Osteocyte (in vitro differentiated cells): ENCODE measurements around the gene GALNT6. TPM values are rescaled to one million over a fixed set of nuclear protein-coding genes. Genes with fewer than 3 reads are reported as not detected.

Source experiments
- DNase-seq: peaks from one replicate; pipeline ENCODE4 v3.0.0; 2021; ENCODE audit warnings: mixed read lengths; ENCODE audit not compliant: unreplicated experiment; ENCODE audit errors: extremely low spot score
- H3K27ac Mint-ChIP-seq: one replicate; pipeline ENCODE4 v1.8.0; 2021; ENCODE audit warnings: mild to moderate bottlenecking, mixed read lengths; ENCODE audit not compliant: unreplicated experiment
- H3K27me3 Mint-ChIP-seq: one replicate; pipeline ENCODE4 v1.8.0; 2021; ENCODE audit warnings: mixed read lengths; ENCODE audit not compliant: unreplicated experiment
- H3K36me3 Mint-ChIP-seq: one replicate; pipeline ENCODE4 v1.8.0; 2021; ENCODE audit warnings: mixed read lengths; ENCODE audit not compliant: unreplicated experiment
- H3K4me1 Mint-ChIP-seq: one replicate; pipeline ENCODE4 v1.8.0; 2021; ENCODE audit warnings: mixed read lengths; ENCODE audit not compliant: unreplicated experiment
- H3K4me3 Mint-ChIP-seq: one replicate; pipeline ENCODE4 v1.8.0; 2021; ENCODE audit warnings: mild to moderate bottlenecking, moderate library complexity, mixed read lengths; ENCODE audit not compliant: unreplicated experiment
- H3K9me3 Mint-ChIP-seq: one replicate; pipeline ENCODE4 v1.8.0; 2021; ENCODE audit warnings: mixed read lengths; ENCODE audit not compliant: unreplicated experiment
- total RNA-seq: library from RNA; stranded (reverse); gene quantifications from 2 replicates; pipeline ENCODE4 v1.2.1, GENCODE V29; 2021
- TF ChIP-seq, protein P1 (sequence below): fragments of 200-600 bp; sonication (generic); IDR thresholded peaks from 2 replicates; pipeline ENCODE4 v1.5.0; 2021; ENCODE audit warnings: antibody characterized with exemption, mild to moderate bottlenecking, moderate library complexity

GALNT6 gene
- total RNA-seq, 1 donor from 2014 or later: 0.94 TPM

DNA sequence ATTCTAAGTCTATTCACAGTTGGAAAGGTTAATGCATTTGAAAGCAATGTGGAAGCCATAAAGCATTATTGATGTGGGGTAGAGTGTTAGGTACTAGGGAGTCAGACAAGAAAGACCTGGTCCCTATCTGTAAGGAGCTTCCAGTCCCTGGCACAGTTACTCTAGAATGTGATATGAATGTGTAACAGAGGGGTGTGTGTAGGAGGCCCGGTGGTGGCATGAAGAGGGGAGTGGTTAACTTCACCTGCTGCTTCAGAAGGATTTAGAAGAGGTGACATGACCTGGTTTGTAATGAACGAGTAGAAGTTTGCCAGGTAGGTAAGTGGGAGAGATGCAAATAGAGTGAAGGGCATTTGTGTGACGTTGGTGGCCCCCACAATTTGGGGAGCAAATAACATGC lies 15.1 kb upstream of the GALNT6 start:
- Mint-ChIP-seq H3K27me3 (no peaks in the 10 kb centered on the region), H3K9me3 (no peaks in the 10 kb centered on the region), H3K4me3 (no peak overlapping the region), H3K27ac (no peak overlapping the region), H3K36me3 (no peaks in the 10 kb centered on the region), H3K4me1 (no peaks in the 10 kb centered on the region)
- no peak for DNase-seq
- TF ChIP-seq, protein P1, sequence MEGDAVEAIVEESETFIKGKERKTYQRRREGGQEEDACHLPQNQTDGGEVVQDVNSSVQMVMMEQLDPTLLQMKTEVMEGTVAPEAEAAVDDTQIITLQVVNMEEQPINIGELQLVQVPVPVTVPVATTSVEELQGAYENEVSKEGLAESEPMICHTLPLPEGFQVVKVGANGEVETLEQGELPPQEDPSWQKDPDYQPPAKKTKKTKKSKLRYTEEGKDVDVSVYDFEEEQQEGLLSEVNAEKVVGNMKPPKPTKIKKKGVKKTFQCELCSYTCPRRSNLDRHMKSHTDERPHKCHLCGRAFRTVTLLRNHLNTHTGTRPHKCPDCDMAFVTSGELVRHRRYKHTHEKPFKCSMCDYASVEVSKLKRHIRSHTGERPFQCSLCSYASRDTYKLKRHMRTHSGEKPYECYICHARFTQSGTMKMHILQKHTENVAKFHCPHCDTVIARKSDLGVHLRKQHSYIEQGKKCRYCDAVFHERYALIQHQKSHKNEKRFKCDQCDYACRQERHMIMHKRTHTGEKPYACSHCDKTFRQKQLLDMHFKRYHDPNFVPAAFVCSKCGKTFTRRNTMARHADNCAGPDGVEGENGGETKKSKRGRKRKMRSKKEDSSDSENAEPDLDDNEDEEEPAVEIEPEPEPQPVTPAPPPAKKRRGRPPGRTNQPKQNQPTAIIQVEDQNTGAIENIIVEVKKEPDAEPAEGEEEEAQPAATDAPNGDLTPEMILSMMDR: no peak

DNA sequence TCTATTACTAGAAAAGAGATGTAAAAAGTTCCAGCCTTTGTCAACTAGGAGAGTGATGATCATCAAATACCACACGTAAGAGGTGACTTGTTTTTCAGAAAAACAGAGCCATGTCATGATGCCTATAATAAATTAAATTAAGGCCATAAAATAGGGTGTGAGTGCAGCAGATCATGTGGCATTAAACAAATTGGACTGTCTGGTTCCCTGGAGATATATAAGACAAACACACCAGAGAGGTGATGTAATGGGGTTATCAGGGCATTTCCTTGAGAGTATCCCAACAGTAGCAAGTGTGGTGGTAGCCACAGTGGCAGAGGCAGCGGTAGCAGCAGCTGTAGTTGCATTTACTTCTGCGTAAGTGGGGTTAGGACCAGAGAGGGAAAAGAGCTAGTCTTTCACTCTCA lies 14.6 kb upstream of the GALNT6 start:
- no peaks in the 10 kb centered on the region for H3K4me1 Mint-ChIP-seq
- no peak for DNase-seq
- no peaks in the 10 kb centered on the region for H3K9me3 Mint-ChIP-seq
- TF ChIP-seq, protein P1: no peak
- H3K27me3 Mint-ChIP-seq: no peaks in the 10 kb centered on the region
- H3K36me3 Mint-ChIP-seq: no peaks in the 10 kb centered on the region
- no peak overlapping the region for H3K4me3 Mint-ChIP-seq
- H3K27ac Mint-ChIP-seq: no peak overlapping the region

DNA sequence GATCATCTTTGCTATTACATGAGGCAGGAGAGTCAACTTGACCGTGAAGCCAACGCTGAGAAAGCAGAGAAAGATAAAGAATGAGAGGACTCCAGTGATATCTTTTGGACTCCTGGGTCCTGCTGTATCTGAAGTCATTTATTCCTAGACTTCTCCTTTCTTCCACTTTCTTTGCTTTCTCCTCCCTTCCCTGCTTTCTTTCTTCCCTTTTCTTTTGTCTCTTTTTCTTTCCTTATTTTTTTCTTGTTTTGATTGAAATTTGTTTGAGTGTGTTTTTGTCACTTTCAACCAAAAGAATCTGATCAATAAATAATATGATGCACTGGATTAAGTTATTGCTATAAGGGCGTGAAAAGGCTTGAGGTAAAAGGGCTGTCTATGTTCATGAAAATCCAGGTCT lies 13.4 kb upstream of the GALNT6 start:
- no peaks in the 10 kb centered on the region for H3K9me3 Mint-ChIP-seq
- TF ChIP-seq, protein P1: no peak
- no peak overlapping the region for H3K4me3 Mint-ChIP-seq
- H3K27ac Mint-ChIP-seq: no peak overlapping the region
- H3K4me1 Mint-ChIP-seq: no peaks in the 10 kb centered on the region
- H3K27me3 Mint-ChIP-seq: no peaks in the 10 kb centered on the region
- no peak for DNase-seq
- no peaks in the 10 kb centered on the region for H3K36me3 Mint-ChIP-seq

DNA sequence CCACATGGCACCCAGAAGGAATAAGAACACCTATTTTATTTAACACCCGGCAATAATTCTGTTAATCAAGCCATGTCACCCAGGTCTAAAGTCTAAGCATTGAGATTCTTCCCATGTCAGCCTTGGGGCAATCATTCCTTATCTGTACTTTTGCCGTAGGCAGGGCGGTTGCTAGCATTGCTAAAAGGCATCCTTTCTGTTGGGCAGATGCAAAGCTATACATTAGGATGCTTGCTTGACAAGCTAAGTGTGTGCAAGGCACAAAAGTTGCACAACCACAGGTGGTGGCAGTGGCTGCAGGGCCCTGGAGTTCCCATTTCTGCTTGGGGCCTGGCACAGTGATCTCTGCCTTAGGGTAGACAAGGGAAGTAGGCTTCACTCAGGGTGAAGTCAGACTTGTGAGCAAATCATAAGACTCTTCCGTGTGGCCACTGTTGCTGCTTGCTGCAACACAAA lies 12.5 kb upstream of the GALNT6 start:
- no peak for DNase-seq
- H3K4me3 Mint-ChIP-seq: no peak overlapping the region
- no peak overlapping the region for H3K27ac Mint-ChIP-seq
- peaks cover 3% of the 10 kb centered on the region for H3K27me3 Mint-ChIP-seq
- no peaks in the 10 kb centered on the region for H3K36me3 Mint-ChIP-seq
- no peaks in the 10 kb centered on the region for H3K9me3 Mint-ChIP-seq
- TF ChIP-seq, protein P1: no peak
- no peaks in the 10 kb centered on the region for H3K4me1 Mint-ChIP-seq

DNA sequence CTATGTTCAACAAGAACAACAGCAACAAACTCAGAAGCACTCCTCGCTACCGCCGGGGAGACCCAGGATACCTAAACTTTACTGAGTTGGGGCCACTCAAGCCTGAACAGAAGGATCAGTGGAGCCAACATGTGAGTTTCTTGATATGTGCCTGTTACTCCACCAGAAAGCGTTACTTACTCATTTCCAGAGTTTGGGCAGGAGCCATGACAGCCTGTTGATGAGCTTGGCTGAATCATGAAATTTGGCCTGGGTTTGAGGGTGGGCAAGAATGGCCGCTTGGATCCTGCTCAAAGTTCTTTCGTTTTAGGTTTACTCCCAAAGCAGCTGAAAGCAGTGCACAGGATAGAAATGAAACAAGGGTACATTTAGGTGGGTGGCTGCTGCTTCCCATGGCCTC lies 12.0 kb upstream of the GALNT6 start:
- no peak overlapping the region for H3K4me3 Mint-ChIP-seq
- H3K36me3 Mint-ChIP-seq: no peaks in the 10 kb centered on the region
- peaks cover 4% of the 10 kb centered on the region for H3K27me3 Mint-ChIP-seq
- H3K27ac Mint-ChIP-seq: no peak overlapping the region
- DNase-seq: no peak
- no peaks in the 10 kb centered on the region for H3K4me1 Mint-ChIP-seq
- TF ChIP-seq, protein P1: no peak
- H3K9me3 Mint-ChIP-seq: no peaks in the 10 kb centered on the region
